PFSK-1 (cell line): ENCODE results near the gene EFCC1.

Source experiments
- FOXP2 ChIP-seq: optimal IDR thresholded peaks from 2 replicates; pipeline ENCODE3; 2011; ENCODE audit warnings: borderline replicate concordance, control low read depth, inconsistent platforms; ENCODE audit not compliant: insufficient read depth; ENCODE audit errors: extremely low read length, extremely low read depth
- POLR2AphosphoS5 ChIP-seq: IDR thresholded peaks from 2 replicates; pipeline ENCODE4 v1.6.1; 2012; ENCODE audit warnings: low read depth, mild to moderate bottlenecking, control low read depth, low read length, moderate library complexity
- SIN3A ChIP-seq: IDR thresholded peaks from 2 replicates; pipeline ENCODE4 v1.6.1; 2012; ENCODE audit warnings: mild to moderate bottlenecking, low read length, moderate library complexity, borderline replicate concordance; ENCODE audit not compliant: insufficient read depth
- TAF1 ChIP-seq: IDR thresholded peaks from 2 replicates; pipeline ENCODE4 v1.6.1; 2012; ENCODE audit warnings: low read length, control low read depth, borderline replicate concordance; ENCODE audit not compliant: insufficient read depth
- TF ChIP-seq, protein P1 (sequence below), 2 experiments: IDR thresholded peaks; 2 replicates each; pipeline versions ENCODE4 v1.6.1 to v1.8.0; 2011 to 2012; ENCODE audit warnings: low read depth in 2 of 2, low read length in 2 of 2, control low read depth in 1 of 2, inconsistent platforms in 1 of 2, mild to moderate bottlenecking in 1 of 2, moderate library complexity in 1 of 2; ENCODE audit not compliant: insufficient read depth in 1 of 2

EFCC1 gene

DNA sequence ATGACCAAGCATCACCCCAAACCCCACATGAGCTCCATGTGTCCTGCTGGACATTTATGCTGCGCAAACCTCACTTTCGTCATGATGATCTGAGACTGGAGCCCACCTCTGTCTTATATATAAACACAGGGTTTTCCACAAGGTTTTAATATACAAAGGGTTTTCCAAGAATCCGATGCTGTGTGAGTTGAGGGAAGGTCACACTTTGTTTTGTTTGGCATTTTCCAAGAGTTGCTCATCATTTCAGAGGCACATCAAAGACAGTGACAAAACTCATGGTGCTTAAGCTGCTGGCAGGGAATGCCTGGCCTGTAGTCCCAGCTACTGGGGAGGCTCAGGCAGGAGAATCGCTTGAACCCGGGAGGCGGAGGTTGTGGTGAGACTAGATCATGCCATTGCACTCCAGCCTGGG lies 20.0 kb downstream of the EFCC1 start:
- TF ChIP-seq, protein P1, sequence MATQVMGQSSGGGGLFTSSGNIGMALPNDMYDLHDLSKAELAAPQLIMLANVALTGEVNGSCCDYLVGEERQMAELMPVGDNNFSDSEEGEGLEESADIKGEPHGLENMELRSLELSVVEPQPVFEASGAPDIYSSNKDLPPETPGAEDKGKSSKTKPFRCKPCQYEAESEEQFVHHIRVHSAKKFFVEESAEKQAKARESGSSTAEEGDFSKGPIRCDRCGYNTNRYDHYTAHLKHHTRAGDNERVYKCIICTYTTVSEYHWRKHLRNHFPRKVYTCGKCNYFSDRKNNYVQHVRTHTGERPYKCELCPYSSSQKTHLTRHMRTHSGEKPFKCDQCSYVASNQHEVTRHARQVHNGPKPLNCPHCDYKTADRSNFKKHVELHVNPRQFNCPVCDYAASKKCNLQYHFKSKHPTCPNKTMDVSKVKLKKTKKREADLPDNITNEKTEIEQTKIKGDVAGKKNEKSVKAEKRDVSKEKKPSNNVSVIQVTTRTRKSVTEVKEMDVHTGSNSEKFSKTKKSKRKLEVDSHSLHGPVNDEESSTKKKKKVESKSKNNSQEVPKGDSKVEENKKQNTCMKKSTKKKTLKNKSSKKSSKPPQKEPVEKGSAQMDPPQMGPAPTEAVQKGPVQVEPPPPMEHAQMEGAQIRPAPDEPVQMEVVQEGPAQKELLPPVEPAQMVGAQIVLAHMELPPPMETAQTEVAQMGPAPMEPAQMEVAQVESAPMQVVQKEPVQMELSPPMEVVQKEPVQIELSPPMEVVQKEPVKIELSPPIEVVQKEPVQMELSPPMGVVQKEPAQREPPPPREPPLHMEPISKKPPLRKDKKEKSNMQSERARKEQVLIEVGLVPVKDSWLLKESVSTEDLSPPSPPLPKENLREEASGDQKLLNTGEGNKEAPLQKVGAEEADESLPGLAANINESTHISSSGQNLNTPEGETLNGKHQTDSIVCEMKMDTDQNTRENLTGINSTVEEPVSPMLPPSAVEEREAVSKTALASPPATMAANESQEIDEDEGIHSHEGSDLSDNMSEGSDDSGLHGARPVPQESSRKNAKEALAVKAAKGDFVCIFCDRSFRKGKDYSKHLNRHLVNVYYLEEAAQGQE (IDR thresholded peaks at IDR 0.05; ENCODE audit: insufficient read depth in 1 of 2, low read depth in 2 of 2, low read length in 2 of 2), result no peak
- TF ChIP-seq FOXP2 (no peak), POLR2AphosphoS5 (no peak), TAF1 (no peak), SIN3A (no peak)

DNA sequence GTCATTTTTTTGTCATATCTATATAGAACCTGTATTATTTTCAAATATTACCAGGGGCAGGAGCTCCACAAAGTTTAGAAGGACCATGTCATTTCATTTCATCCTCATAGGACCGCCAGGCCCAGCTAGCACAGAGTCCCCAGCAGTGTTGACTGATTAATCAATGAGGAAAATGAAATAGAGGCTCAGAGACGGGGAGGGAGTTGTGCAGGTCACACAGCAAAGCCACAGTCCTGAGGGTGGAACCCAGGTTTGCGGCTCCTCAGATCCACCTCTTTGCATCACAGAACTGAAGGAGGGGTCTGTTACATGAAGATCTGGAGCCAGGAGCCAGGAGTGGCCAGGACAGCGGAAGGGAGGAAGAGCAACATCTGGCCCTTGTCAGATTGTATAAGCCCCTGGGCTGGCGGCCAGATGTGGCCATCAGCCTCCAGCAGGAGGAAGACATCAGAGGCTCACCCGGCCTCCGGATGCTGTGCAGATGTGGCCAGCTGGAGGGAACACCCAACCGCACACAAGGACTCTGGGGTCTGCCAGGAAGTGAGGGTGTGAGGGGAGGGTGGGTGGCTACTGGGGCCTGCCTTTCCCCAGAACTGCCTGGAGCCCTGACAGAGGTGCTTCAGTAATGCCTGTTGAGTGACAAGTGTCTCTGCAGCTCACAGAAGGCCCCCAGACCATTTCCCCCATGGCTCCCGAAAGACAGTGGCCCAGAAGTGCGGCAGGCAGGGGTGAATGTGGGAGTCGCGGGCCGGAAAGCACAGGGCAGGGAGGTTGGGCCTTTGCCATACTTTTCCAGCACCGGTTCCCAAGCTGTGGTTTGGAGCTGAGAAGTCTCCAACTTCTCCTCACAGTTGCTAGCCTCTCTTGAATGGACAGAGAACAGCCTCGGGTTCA lies 21.3 kb downstream of the EFCC1 start:
- TF ChIP-seq TAF1 (no peak), FOXP2 (peak; percentile 77)

DNA sequence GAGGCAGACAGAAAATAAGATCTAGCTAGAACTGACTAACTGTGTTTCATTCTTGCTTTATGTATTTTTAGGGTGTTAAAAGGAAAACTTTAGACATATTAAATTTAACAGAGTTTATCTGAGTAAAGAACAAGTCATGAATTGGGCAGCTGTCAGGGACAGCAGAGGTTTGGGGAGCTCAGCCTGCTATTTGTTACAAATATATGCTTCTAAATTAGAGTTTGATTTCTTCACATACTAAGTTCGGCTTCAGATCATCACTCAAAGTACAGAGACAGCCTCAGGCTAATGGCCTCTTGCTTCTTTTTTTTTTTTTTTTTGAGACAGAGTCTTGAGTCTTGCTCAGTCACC lies 21.9 kb downstream of the EFCC1 start:
- TF ChIP-seq SIN3A (no peak), TAF1 (no peak), POLR2AphosphoS5 (no peak), FOXP2 (no peak)
- TF ChIP-seq, protein P1 (IDR thresholded peaks at IDR 0.05; ENCODE audit: insufficient read depth in 1 of 2, low read depth in 2 of 2, low read length in 2 of 2), result no peak

DNA sequence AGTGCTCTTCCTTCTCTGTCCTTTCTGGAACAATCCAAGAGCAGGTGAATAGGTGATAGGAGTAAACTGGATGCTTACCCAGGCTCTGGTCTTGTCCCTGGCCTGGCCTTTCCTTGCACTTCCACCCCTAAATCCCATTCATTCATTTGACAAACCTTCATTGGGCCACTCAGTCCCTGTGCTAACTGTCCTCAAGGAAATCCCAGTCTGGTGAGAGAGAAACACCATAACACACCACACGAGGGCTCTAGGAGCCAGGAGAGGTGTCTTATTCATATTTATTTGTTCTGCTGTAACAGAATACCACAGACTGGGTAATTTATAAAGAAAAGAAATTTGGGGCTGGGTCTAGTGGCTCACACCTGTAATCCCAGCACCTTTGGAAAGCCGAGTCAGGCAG lies 22.8 kb downstream of the EFCC1 start:
- TF ChIP-seq TAF1, result no peak
- TF ChIP-seq FOXP2, result no peak
- no peak for TF ChIP-seq SIN3A
- TF ChIP-seq POLR2AphosphoS5, result no peak
- TF ChIP-seq, protein P1 (IDR thresholded peaks at IDR 0.05; ENCODE audit: insufficient read depth in 1 of 2, low read depth in 2 of 2, low read length in 2 of 2), result no peak

DNA sequence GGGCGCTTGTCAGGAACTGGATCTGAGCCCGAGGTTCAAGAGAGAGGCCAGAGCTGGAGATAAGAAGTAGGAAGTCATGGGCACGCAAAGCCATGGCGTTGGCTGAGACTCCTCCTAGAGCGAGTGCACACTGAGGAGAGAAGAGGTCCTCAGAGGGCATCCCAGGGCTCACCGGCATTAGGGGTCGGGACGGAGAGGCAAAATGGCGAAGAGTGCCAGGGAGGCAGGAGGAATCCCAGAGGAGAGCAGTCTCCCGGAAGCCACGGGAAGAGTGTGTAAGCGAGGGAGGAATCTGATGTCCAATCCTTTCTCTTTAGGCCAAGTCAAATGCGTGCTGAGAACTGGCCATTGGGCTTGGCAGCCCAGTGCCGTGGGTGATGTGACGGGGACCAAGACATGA lies 24.0 kb downstream of the EFCC1 start:
- TF ChIP-seq SIN3A (no peak), TAF1 (no peak), FOXP2 (no peak), POLR2AphosphoS5 (no peak)
- TF ChIP-seq, protein P1 (IDR thresholded peaks at IDR 0.05; ENCODE audit: insufficient read depth in 1 of 2, low read depth in 2 of 2, low read length in 2 of 2), result no peak
